NCI-H345 treated with DMSO at 0.1 percent for 48 hours (cell line): ENCODE measurements around the gene ENTPD8.
A peak's percentile ranks its signal among the peaks of the same experiment; 100 is the strongest.

Experiments
- DNase-seq: peaks from one replicate; lab custom pipeline; 2025; ENCODE audit not compliant: unreplicated experiment; lab: John Stamatoyannopoulos, UW

Gene ENTPD8

GRCh38 chr9:137441289-137441934 lies at the start of gene ENTPD8:
Gene ENTPD8 (minus strand): TSS chr9:137441357. CDS start chr9:137438285, 3,072 bp downstream.
- peak; percentile 68 for DNase-seq

GRCh38 chr9:137490532-137491186 lies 49.5 kb upstream of the ENTPD8 start:
- no peak for DNase-seq

GRCh38 chr9:137488906-137489305 lies 47.7 kb upstream of the ENTPD8 start:
- DNase-seq = no peak

DNA sequence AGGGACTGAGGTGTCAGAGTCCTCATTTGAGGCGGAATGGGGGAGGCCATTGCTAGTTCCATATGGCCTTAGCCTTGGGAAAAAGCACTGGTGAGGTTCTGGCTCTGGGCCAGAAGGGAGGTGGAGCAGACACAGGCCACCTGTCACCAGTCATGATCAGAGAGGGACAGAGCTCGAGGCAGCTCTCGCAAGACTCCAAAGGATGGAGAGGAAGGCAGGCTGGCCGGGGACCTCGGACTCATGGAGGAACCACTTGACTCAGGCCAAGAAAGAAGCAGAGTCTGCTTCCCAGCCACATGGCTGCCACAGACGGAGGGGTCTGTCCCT lies 47.1 kb upstream of the ENTPD8 start:
- peak; percentile 26 for DNase-seq

DNA sequence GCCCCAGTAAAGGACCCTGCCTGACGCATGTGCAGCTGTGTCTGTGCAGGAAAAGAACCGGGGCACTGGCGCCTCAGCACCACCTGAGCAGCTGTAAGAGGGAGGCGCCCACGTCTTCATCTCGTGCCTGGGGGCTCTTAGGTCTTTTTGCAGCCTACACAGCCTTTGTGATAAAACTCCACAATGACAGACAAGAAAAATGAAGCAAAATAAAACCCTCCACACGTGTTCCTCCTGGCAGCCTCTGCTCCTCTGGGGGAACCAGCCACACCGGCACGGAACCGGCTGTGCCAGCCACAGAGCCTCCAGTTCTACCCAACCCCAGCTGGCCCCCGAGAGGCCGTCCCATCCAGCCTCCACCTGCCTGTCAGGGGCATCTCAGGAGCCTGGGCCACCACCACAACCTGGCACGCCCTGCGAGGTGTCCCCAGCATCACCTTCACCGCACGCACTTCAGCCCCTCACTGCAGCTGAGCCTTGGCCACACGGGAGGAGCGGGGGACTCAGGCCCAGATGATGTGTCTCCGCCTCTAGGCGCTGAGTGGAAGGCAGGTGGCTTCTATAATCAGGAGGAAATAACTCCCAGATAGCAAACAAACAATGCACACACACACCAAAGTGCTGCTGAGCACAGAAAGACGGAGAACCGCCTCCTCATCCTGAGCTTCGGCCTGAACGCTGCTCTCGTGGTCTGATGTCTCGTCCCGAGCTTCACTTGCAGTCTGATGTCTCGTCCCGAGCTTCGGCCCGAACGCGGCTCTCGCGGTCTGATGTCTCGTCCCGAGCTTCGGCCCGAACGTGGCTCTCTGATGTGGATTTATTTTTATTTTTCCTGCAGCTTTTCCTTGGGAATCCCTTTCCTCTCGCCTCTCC lies 46.5 kb upstream of the ENTPD8 start:
- peak; percentile 71 for DNase-seq

DNA sequence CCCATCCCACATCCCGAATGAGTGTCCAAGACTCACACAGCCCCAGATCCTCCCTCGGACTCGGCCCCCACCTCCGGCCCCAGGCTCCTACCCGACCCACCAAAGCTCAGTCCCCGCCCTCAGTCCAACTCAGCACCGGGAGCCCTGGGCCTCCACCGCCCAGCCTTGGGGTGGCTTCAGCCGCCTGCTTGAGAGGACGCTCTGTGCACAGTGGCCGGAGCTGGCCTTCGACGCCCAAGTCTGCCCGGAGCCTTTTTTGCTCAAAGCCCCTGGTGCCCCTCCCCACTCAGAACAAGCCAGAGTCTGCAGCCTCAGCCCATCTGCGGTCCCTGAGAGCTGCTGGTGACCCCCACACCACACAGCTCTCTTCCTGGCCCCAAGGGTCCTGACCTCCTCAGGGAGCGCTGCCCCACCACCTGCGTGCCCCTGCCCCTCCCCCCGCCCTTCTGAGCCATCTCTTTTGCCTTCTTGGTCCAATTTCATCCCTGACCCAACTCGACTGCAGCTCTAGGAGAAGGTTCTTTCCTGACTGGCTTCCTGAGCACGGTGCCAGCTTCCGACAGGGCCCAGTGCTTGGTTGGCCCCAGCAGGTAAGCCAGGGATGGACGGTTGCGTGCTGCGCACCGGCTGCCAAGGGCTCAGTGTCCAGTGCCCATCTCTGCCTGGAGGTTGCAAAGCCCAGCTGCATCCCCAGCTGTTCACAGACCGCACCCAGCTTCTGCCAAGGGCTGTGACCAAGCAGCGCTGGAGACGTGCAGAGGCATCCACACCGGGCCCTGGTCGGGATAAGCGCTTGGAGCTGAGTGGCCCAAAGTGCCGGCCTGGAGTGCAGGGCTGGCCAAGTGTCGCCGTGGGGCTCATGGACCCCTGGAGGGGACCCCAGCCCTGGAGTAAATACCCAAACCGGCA lies 45.6 kb upstream of the ENTPD8 start:
- DNase-seq = no peak

DNA sequence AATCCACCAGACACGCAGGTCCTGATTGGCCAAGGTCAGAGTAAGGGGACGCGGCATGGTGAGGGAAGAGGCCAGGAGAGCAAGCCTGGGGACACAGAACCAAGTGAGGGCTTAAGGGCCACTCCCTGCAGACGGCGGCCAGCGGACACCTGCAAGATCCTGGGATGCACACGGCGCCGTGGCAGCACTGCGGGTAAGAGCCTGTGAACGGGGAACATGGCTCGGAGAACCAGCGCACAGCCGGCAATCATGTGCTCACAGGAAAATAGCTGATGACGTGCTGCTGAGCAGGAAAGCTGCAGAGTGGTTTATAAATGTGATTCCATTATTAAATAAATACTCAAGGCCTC lies 45.0 kb upstream of the ENTPD8 start:
- no peak for DNase-seq

- peak; percentile 79 for DNase-seq
Observed at GRCh38 chr9:137485343-137486140, 44.4 kb upstream of the ENTPD8 start.

DNA sequence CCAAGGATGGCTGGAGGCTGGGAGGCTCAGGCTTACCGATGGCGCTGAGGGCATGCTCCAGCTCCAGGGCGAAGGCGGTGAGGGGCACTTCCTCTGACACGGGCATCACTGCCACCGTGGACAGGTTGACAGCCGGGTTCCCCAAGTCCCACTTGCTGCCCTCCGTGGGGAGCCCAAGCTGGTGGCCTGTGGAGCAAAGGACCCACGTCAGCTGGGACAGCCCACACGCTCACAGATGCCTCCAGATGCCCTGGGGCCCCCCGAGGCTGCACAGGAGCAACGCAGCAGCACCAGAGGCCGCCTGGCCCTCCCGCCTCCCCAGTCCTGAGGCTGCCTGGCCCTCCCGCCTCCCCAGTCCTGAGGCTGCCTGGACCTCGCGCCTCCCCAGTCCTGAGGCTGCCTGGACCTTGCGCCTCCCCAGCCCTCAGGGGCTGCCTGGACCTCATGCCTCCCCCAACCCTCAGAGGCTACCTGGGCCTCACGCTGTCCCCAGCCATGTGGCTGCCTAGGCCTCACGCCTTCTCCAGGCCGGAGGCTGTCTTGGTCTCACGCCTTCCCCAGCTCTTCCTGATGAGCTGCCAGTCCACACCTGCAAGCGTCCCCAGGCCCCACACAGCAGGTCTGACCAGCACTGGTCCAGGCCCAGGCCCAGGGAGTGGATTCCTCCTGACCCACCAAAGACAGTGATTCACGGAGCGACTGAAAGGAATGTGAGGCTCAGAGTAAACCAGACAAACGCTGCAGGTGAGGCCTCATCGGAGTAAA lies 43.6 kb upstream of the ENTPD8 start:
- DNase-seq = no peak

GRCh38 chr9:137482094-137482781 lies 41.1 kb upstream of the ENTPD8 start:
- no peak for DNase-seq

GRCh38 chr9:137480686-137481683 lies 39.8 kb upstream of the ENTPD8 start:
- no peak for DNase-seq

DNA sequence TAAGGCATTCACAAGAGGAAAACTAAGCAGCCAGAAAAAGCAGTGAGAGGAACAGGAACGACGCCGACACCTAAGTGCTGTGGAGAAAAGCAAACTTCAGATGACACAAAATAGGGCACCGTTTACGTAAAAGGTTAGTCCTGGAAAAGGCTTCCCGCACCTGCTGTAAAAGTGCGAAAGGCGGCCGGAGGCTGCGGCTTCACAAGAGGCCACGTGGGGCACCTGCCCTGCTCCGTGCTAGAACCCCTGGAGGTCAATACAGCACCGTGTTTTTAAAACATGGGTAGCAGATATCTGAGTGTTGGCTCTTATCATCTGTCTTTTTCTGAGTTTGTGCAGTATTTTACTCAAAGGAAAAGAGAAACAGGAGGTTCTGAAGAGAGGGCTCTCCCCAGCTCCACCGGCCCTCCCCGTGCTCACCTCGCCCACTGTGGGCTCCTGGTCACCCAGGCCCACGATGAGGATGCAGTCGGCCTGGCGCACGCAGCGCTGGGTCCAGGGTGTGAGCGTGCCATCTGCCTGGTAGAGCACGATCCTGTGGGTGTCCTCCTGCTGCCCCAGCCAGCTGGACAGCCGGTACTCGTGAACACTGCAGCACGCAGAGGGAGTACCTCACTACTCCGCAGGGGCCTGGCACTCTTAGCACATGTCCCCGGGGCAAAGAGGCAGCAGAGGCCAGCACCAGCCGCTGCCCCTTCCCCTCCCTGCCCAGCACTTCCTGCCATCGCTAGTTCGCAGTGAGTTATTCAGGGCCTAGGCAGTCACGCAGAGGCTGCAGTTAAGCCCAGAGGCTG lies 38.9 kb upstream of the ENTPD8 start:
- no peak for DNase-seq

DNA sequence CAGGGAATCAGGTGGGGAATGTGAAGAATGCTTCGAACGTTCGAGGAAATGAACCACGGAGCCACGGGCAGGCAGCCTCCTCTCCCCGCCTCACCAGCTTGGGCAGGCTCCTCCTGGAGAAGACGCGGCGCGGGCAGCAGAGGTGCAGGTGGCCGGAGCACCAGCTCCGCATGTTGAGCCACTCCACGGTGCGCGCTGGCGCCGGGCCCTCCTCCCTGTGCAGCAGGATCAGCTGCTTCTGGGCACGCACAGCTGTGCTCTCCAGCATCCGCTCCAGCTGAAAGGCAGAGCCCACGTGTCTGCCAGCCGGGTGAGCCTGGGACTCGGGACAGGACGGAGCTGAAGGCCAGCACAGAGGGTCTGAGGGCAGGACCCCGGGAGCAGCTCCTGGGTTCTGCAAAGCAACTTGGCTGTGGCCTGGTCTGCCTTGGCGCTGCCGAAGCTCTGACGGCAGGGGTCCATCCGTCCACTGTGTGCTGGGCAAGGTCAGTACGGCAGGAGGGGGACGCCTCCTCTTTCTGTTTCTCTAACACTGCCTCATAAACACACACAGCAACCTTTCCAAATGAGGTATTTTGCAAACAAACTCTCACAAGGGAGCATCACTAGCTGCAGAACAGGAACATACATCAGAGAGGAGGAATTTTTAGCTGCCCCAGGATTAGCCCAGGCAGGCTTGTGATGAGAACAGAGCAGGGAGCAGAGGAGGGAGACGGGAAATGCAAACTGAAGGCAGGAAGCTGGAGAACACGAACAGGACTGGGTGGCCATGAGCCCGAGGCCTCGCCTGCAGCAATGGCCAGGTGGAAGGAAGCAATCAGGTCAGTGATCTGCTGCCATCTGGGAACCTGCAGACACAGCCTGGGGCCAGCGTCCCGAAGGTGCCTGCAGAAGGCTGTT lies 38.1 kb upstream of the ENTPD8 start:
- DNase-seq = no peak

GRCh38 chr9:137478613-137478961 lies 37.4 kb upstream of the ENTPD8 start:
- no peak for DNase-seq

DNA sequence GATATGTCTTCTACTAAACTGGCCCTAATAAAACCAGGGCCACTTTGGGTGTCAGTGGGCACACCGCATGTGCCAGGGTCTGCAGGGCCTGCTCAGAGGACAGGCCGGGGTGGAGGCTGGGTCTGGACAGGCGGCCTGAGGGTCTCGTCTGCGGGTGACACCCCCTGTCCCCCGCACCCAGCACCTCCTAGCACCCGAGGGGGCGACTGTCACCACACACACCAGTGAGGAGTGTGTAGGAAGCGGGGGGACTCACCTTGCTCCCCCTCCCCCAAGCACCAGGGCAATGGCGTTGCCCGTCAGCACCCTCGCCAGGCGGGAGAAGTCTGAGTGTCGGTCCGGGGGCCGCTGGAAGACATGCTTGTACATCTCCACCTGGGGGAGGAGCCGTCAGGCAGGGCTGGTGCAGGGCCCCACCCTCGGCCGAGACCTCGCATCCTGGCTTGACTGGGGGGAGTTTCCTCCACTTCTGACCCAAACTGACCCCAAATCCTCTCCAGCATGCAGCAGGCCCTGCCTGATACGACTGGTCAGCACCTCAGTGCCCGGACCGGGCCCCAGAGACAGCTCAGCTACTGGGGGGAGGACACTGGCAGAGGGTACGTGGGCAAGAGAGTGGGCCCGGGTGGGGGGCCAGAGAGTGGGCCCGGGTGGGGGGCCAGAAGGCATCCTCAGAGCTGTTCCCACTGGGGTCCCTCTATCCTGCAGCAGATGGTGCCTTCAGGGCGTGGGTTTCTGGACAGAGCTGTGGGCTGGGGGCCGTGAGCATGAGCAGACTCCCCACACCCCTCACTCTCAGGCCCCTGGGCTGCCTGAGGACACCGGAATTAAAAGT lies 36.8 kb upstream of the ENTPD8 start:
- DNase-seq = no peak
